Measurements from ENCODE around the gene LIFR. TPM values are rescaled to one million over a fixed set of nuclear protein-coding genes. Genes with fewer than 3 reads are reported as not detected.

Gene LIFR
- total RNA-seq, 2 donors from 2014 or later, result 68.5 to 120 TPM

DNA sequence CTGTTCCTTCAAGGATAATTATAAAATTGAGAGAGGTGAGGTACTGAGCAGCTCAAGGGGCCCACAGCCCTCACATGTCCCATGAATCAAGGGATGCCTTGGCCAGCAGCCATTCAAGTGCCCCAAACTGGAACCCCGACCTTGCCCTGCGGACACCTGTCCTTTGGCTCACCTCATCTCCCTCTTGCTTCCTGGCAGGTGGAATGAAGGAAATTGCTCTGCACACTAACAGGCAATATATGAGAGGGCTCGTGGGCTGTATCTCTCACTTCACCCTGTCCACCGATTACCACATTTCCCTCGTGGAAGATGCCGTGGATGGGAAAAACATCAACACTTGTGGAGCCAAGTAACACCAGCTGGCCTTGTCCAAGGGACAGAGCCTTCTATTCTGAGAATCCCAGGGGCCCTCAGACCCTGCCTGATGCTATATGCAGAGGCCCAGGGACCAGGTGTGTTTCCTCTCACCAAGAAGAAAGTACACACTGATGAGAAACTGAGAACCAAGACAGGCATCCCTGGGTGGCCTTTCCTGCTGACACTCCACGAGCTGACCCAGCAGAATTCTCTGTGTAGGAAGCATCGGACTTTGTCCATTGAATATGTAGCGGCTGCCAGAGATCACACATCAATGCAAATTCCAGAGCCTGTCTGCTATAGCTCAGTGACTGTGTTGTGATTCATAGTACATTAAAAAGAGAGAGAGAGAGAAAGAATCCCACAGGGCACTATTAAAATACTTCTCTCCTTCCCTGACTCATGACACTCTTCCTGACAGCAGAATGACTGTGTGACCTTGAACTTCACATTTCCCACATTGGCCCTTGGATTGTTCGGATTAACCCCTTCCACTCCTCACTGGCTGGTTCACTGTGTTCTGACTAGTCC is 92.6 kb downstream of the LIFR start:
- H3K4me1 ChIP-seq (replicated peaks), result no peaks in the 10 kb centered on the region
- DNase-seq (ENCODE audit: low spot score), result no peak
- no peak overlapping the region for H3K4me3 ChIP-seq
- 34% methylated on average over 10 of the region's 10 CpGs for WGBS
- no peaks in the 10 kb centered on the region for H3K9me3 ChIP-seq
- H3K27me3 ChIP-seq (replicated peaks; ENCODE audit: insufficient read depth), result no peaks in the 10 kb centered on the region
- intact Hi-C loops (cut with DNase I), result no loop called here
- no peaks in the 10 kb centered on the region for H3K36me3 ChIP-seq
- TF ChIP-seq, protein P1, sequence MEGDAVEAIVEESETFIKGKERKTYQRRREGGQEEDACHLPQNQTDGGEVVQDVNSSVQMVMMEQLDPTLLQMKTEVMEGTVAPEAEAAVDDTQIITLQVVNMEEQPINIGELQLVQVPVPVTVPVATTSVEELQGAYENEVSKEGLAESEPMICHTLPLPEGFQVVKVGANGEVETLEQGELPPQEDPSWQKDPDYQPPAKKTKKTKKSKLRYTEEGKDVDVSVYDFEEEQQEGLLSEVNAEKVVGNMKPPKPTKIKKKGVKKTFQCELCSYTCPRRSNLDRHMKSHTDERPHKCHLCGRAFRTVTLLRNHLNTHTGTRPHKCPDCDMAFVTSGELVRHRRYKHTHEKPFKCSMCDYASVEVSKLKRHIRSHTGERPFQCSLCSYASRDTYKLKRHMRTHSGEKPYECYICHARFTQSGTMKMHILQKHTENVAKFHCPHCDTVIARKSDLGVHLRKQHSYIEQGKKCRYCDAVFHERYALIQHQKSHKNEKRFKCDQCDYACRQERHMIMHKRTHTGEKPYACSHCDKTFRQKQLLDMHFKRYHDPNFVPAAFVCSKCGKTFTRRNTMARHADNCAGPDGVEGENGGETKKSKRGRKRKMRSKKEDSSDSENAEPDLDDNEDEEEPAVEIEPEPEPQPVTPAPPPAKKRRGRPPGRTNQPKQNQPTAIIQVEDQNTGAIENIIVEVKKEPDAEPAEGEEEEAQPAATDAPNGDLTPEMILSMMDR (IDR thresholded peaks at IDR 0.05), result no peak
- TF ChIP-seq POLR2A (IDR thresholded peaks at IDR 0.05) (no peak), POLR2AphosphoS5 (IDR thresholded peaks at IDR 0.05) (no peak)
- H3K27ac ChIP-seq, result no peak overlapping the region

DNA sequence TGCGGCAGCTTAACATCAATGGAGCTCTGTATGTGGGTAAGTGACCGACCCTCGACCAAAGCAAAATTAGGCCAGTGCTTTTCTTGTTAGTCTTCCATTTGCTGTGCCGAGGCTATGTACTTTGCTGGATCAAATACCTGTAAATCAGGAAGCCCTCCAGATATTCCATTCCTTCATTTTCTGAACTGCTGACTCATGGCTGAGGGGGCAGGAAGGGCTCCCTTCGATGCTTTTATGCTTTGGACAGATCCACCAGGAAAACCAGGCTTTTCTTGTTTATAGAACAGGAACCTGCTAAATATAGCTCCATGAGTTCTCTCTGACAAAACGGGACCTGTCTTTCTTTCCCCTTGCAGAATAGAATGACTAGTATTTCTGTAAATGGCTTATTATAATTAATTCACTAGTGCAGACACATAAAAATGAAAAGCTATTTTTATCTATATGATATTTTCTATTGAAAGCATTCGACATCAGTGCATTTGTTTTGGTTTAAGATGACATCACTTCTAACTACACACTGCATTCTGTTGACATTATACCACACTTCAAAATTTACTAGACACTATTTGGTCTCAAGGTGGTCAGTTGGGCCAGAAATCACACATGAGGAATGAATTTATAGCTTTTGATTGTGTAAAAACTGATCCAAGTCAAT is 93.3 kb downstream of the LIFR start:
- no peak for TF ChIP-seq POLR2A (IDR thresholded peaks at IDR 0.05)
- TF ChIP-seq, protein P1 (IDR thresholded peaks at IDR 0.05), result no peak
- no peak overlapping the region for H3K4me3 ChIP-seq
- H3K9me3 ChIP-seq, result no peaks in the 10 kb centered on the region
- 47% methylated on average over 7 of the region's 7 CpGs for WGBS
- H3K27me3 ChIP-seq (replicated peaks; ENCODE audit: insufficient read depth), result no peaks in the 10 kb centered on the region
- DNase-seq (ENCODE audit: low spot score), result no peak
- intact Hi-C loops (cut with DNase I), result no loop called here
- H3K36me3 ChIP-seq, result no peaks in the 10 kb centered on the region
- no peak overlapping the region for H3K27ac ChIP-seq
- H3K4me1 ChIP-seq (replicated peaks), result no peaks in the 10 kb centered on the region

DNA sequence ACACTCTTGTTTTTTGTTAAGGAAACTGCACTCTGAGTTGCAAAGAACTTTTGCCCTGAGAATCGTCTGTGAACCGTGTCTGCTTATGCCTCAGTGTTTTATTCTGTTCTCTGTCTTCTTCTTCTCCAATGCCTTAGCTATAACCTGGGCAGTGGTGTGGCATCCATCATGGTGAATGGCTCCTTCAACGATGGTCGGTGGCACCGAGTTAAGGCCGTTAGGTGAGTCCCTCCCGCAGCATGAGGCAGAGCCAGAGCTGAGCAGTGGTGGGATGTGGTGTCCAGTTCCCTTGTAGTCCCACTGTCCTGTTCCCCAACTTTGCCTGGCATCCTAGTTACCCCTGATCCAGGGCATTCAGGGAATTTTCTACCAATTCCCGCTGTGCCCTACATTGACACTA is 98.3 kb downstream of the LIFR start:
- DNase-seq (ENCODE audit: low spot score), result no peak
- no peak overlapping the region for H3K27ac ChIP-seq
- H3K4me1 ChIP-seq (replicated peaks), result no peaks in the 10 kb centered on the region
- WGBS, result 97% methylated on average over 8 of the region's 8 CpGs
- intact Hi-C loops (cut with DNase I), result no loop called here
- no peaks in the 10 kb centered on the region for H3K9me3 ChIP-seq
- H3K27me3 ChIP-seq (replicated peaks; ENCODE audit: insufficient read depth), result no peaks in the 10 kb centered on the region
- H3K4me3 ChIP-seq, result no peak overlapping the region
- H3K36me3 ChIP-seq, result no peaks in the 10 kb centered on the region
- TF ChIP-seq POLR2AphosphoS5 (IDR thresholded peaks at IDR 0.05), result no peak

DNA sequence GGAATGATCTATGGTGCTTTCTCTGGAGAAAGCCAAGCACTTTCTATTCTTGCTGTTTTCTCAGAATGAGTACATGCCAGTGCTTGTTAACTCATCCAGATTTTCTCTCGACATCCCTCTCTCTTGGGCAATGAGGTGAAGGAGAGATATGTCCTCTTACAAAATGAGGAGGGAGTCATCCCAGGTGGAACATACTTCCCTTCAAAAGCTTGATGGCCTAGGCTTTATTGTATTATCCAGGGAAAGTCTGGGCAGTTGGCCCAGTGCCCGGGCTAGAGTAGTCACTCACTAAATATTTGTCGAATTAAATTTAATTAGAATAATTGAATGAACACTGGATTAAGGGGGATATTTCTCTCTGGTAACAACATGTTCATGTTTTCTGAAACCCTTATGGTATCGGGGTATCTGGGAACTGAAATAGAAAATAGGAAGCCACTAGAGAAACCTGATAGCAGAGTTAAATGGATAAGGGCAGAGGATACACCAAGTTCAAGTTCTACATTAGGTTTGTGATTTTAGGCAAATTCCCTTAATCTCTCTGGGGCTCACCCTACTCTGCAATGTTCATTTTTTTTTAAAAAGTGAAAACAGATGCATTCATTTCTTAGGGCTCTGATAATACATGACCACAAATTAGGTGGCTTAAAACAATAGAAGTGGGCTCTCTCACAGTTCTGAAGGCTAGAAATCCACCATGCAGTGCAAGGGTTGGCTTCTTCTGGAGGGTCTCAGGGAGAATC is 99.6 kb downstream of the LIFR start:
- no peak for DNase-seq (ENCODE audit: low spot score)
- no peaks in the 10 kb centered on the region for H3K27me3 ChIP-seq (replicated peaks; ENCODE audit: insufficient read depth)
- no peak overlapping the region for H3K4me3 ChIP-seq
- intact Hi-C loops (cut with DNase I), result no loop called here
- TF ChIP-seq, protein P1 (IDR thresholded peaks at IDR 0.05), result no peak
- TF ChIP-seq POLR2AphosphoS5 (IDR thresholded peaks at IDR 0.05) (no peak), POLR2A (IDR thresholded peaks at IDR 0.05) (no peak)
- 72% methylated on average over 4 of the region's 4 CpGs for WGBS
- no peaks in the 10 kb centered on the region for H3K36me3 ChIP-seq
- H3K27ac ChIP-seq, result no peak overlapping the region
- no peaks in the 10 kb centered on the region for H3K4me1 ChIP-seq (replicated peaks)
- H3K9me3 ChIP-seq, result no peaks in the 10 kb centered on the region

DNA sequence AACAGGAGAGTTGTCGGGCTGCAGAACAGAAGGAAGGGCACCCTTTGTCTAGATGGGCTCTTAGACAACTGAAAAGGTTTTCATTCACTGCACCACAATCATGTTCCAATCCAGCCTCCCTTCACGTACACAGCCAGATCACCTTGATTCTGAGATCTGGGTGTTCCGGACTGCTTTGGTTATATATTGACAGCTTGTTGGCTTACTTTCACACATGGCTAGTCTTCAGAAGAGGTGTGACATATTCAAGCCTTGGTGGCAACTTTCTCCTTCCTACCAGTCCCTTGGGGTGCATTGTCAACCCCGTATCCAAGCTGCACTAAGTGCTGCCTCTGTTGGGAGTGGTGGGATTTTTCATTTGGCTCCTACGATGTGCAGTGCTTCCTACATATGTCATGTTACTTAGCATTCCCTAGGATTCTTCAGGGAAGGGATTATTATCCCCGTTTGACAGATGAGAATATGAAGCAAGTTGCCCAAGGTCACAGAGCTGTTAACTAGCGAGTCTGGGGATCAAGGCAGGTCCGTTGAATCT is 100.6 kb downstream of the LIFR start:
- no peaks in the 10 kb centered on the region for H3K4me1 ChIP-seq (replicated peaks)
- 91% methylated on average over 8 of the region's 8 CpGs for WGBS
- TF ChIP-seq POLR2AphosphoS5 (IDR thresholded peaks at IDR 0.05), result no peak
- no peaks in the 10 kb centered on the region for H3K9me3 ChIP-seq
- no peaks in the 10 kb centered on the region for H3K36me3 ChIP-seq
- H3K27me3 ChIP-seq (replicated peaks; ENCODE audit: insufficient read depth), result no peaks in the 10 kb centered on the region
- no peak for DNase-seq (ENCODE audit: low spot score)
- intact Hi-C loops (cut with DNase I), result no loop called here
- no peak overlapping the region for H3K27ac ChIP-seq
- no peak overlapping the region for H3K4me3 ChIP-seq

Measured in prostate gland (tissue), 2 donors.